ENCODE results near the gene PKP4. TPM values are rescaled to one million over a fixed set of nuclear protein-coding genes. Genes with fewer than 3 reads are reported as not detected.

PKP4 gene
- total and polyA plus RNA-seq, 4 experiments from 2014 or later = 1.4 to 39.3 (median 19.1) TPM

GRCh38 chr2:158723921-158724802, 267.4 kb downstream of the PKP4 start:
- POLR2A ChIA-PET (ENCODE audit: partially characterized antibody) = no interaction called here

GRCh38 chr2:158724803-158725381, 268.1 kb downstream of the PKP4 start:
- H3K4me3 ChIP-seq (ENCODE audit: low read length in 2 of 2) = no peak overlapping the region
- H3K36me3 Mint-ChIP-seq = no peaks in the 10 kb centered on the region
- no peaks in the 10 kb centered on the region for H3K36me3 ChIP-seq (ENCODE audit: insufficient read depth, low read length)
- H3K27ac Mint-ChIP-seq = no peak overlapping the region
- DNase-seq = no peak
- no peaks in the 10 kb centered on the region for H3K4me1 ChIP-seq (ENCODE audit: insufficient read depth, low read length)
- no peaks in the 10 kb centered on the region for H3K9me3 Mint-ChIP-seq
- peaks cover 1 to 5% of the 10 kb centered on the region in 2 donors for H3K27me3 Mint-ChIP-seq
- no peaks in the 10 kb centered on the region for H3K9me3 ChIP-seq (ENCODE audit: control insufficient read depth in 1 of 2, low read length in 2 of 2)
- CTCF ChIA-PET (ENCODE audit: partially characterized antibody) = interaction anchor here (1.0 kb wide), 1 partner anchor 21 kb away, joined by 3 read pairs; no protein-coding TSS in a partner anchor
- H3K27me3 ChIP-seq (ENCODE audit: insufficient read depth, low read length) = no peaks in the 10 kb centered on the region
- POLR2A ChIA-PET (ENCODE audit: partially characterized antibody) = no interaction called here
- H3K27ac ChIP-seq (ENCODE audit: low read depth, low read length) = no peak overlapping the region
- no peaks in the 10 kb centered on the region for H3K4me1 Mint-ChIP-seq
- intact Hi-C loops (cut with micrococcal nuclease) = no loop called here
- no peak overlapping the region for H3K4me3 Mint-ChIP-seq

More at GRCh38 chr2:158723921-158724802, 267.4 kb downstream of the PKP4 start:
- no peaks in the 10 kb centered on the region for H3K36me3 Mint-ChIP-seq
- no peaks in the 10 kb centered on the region for H3K9me3 ChIP-seq (ENCODE audit: control insufficient read depth in 1 of 2, low read length in 2 of 2)
- H3K4me1 Mint-ChIP-seq = no peaks in the 10 kb centered on the region
- H3K27me3 ChIP-seq (ENCODE audit: insufficient read depth, low read length) = no peaks in the 10 kb centered on the region
- H3K27ac Mint-ChIP-seq = no peak overlapping the region
- no peaks in the 10 kb centered on the region for H3K36me3 ChIP-seq (ENCODE audit: insufficient read depth, low read length)
- CTCF ChIA-PET (ENCODE audit: partially characterized antibody) = interaction anchor here (1.0 kb wide), 1 partner anchor 21 kb away, joined by 3 read pairs; no protein-coding TSS in a partner anchor
- intact Hi-C loops (cut with micrococcal nuclease) = no loop called here
- peaks cover 1 to 5% of the 10 kb centered on the region in 2 donors for H3K27me3 Mint-ChIP-seq
- H3K27ac ChIP-seq (ENCODE audit: low read depth, low read length) = no peak overlapping the region
- no peak for DNase-seq
- H3K4me3 ChIP-seq (ENCODE audit: low read length in 2 of 2) = no peak overlapping the region
- no peaks in the 10 kb centered on the region for H3K9me3 Mint-ChIP-seq
- no peaks in the 10 kb centered on the region for H3K4me1 ChIP-seq (ENCODE audit: insufficient read depth, low read length)
- no peak overlapping the region for H3K4me3 Mint-ChIP-seq

- intact Hi-C loops (cut with micrococcal nuclease) = no loop called here
- CTCF ChIA-PET (ENCODE audit: partially characterized antibody) = no interaction called here
- no peak for DNase-seq
- Mint-ChIP-seq H3K4me1 (no peaks in the 10 kb centered on the region), H3K4me3 (no peak overlapping the region), H3K36me3 (no peaks in the 10 kb centered on the region), H3K9me3 (no peaks in the 10 kb centered on the region), H3K27me3 (peaks cover 3 to 7% of the 10 kb centered on the region in 2 donors), H3K27ac (no peak overlapping the region)
- Histone ChIP-seq H3K9me3 (ENCODE audit: control insufficient read depth in 1 of 2, low read length in 2 of 2) (no peaks in the 10 kb centered on the region), H3K27me3 (ENCODE audit: insufficient read depth, low read length) (no peaks in the 10 kb centered on the region), H3K27ac (ENCODE audit: low read depth, low read length) (no peak overlapping the region), H3K4me1 (ENCODE audit: insufficient read depth, low read length) (no peaks in the 10 kb centered on the region), H3K4me3 (ENCODE audit: low read length in 2 of 2) (no peak overlapping the region), H3K36me3 (ENCODE audit: insufficient read depth, low read length) (no peaks in the 10 kb centered on the region)
- POLR2A ChIA-PET (ENCODE audit: partially characterized antibody) = no interaction called here
Observed at GRCh38 chr2:158725441-158725891, 268.7 kb downstream of the PKP4 start.

GRCh38 chr2:158726911-158727592, 270.3 kb downstream of the PKP4 start:
- no peak overlapping the region for H3K4me3 ChIP-seq (ENCODE audit: low read length in 2 of 2)
- Mint-ChIP-seq H3K27ac (no peak overlapping the region), H3K36me3 (no peaks in the 10 kb centered on the region), H3K4me1 (no peaks in the 10 kb centered on the region), H3K27me3 (peaks cover 0 to 7% of the 10 kb centered on the region in 2 donors), H3K4me3 (no peak overlapping the region), H3K9me3 (no peaks in the 10 kb centered on the region)
- H3K27ac ChIP-seq (ENCODE audit: low read depth, low read length) = no peak overlapping the region
- H3K36me3 ChIP-seq (ENCODE audit: insufficient read depth, low read length) = no peaks in the 10 kb centered on the region
- H3K9me3 ChIP-seq (ENCODE audit: control insufficient read depth in 1 of 2, low read length in 2 of 2) = no peaks in the 10 kb centered on the region
- CTCF ChIA-PET (ENCODE audit: partially characterized antibody) = interaction anchor here (2.1 kb wide), 1 partner anchor 27 kb away, joined by 9 read pairs; no protein-coding TSS in a partner anchor
- H3K27me3 ChIP-seq (ENCODE audit: insufficient read depth, low read length) = no peaks in the 10 kb centered on the region
- no peaks in the 10 kb centered on the region for H3K4me1 ChIP-seq (ENCODE audit: insufficient read depth, low read length)
- intact Hi-C loops (cut with micrococcal nuclease) = no loop called here
- POLR2A ChIA-PET (ENCODE audit: partially characterized antibody) = no interaction called here
- DNase-seq = no peak

GRCh38 chr2:158728422-158728821, 271.7 kb downstream of the PKP4 start:
- Mint-ChIP-seq H3K27ac (no peak overlapping the region), H3K4me3 (no peak overlapping the region), H3K9me3 (no peaks in the 10 kb centered on the region), H3K4me1 (peaks cover 0 to 2% (median 0%) of the 10 kb centered on the region in 4 donors), H3K27me3 (peaks cover 0 to 9% of the 10 kb centered on the region in 2 donors), H3K36me3 (no peaks in the 10 kb centered on the region)
- intact Hi-C loops (cut with micrococcal nuclease) = no loop called here
- H3K27me3 ChIP-seq (ENCODE audit: insufficient read depth, low read length) = no peaks in the 10 kb centered on the region
- ChIA-PET CTCF (ENCODE audit: partially characterized antibody) (interaction anchor here (2.1 kb wide), 1 partner anchor 26 kb away, joined by 9 read pairs; no protein-coding TSS in a partner anchor), POLR2A (ENCODE audit: partially characterized antibody) (no interaction called here)
- H3K9me3 ChIP-seq (ENCODE audit: control insufficient read depth in 1 of 2, low read length in 2 of 2) = no peaks in the 10 kb centered on the region
- no peaks in the 10 kb centered on the region for H3K36me3 ChIP-seq (ENCODE audit: insufficient read depth, low read length)
- no peak overlapping the region for H3K4me3 ChIP-seq (ENCODE audit: low read length in 2 of 2)
- no peaks in the 10 kb centered on the region for H3K4me1 ChIP-seq (ENCODE audit: insufficient read depth, low read length)
- no peak overlapping the region for H3K27ac ChIP-seq (ENCODE audit: low read depth, low read length)
- DNase-seq = no peak

GRCh38 chr2:158729451-158729850, 272.7 kb downstream of the PKP4 start:
- H3K9me3 ChIP-seq (ENCODE audit: control insufficient read depth in 1 of 2, low read length in 2 of 2) = no peaks in the 10 kb centered on the region
- CTCF ChIA-PET (ENCODE audit: partially characterized antibody) = no interaction called here
- Mint-ChIP-seq H3K4me3 (no peak overlapping the region), H3K36me3 (no peaks in the 10 kb centered on the region), H3K9me3 (no peaks in the 10 kb centered on the region), H3K4me1 (peaks cover 0 to 2% (median 0%) of the 10 kb centered on the region in 4 donors), H3K27me3 (peaks cover 0 to 8% of the 10 kb centered on the region in 2 donors), H3K27ac (no peak overlapping the region)
- H3K4me3 ChIP-seq (ENCODE audit: low read length in 2 of 2) = no peak overlapping the region
- no peak for DNase-seq
- no peaks in the 10 kb centered on the region for H3K4me1 ChIP-seq (ENCODE audit: insufficient read depth, low read length)
- intact Hi-C loops (cut with micrococcal nuclease) = no loop called here
- no peak overlapping the region for H3K27ac ChIP-seq (ENCODE audit: low read depth, low read length)
- no peaks in the 10 kb centered on the region for H3K27me3 ChIP-seq (ENCODE audit: insufficient read depth, low read length)
- POLR2A ChIA-PET (ENCODE audit: partially characterized antibody) = no interaction called here
- H3K36me3 ChIP-seq (ENCODE audit: insufficient read depth, low read length) = no peaks in the 10 kb centered on the region
